Mesodermal cell (in vitro differentiated cells): ENCODE data around the gene RING1.

Experiments used
- H3K27ac ChIP-seq: 2 replicates; pipeline ENCODE4 v1.7.0; 2013; ENCODE audit warnings: mild to moderate bottlenecking, low read depth, low read length, moderate library complexity; ENCODE audit not compliant: severe bottlenecking
- H3K36me3 ChIP-seq: 2 replicates; pipeline ENCODE4 v1.7.1; 2013; ENCODE audit warnings: mild to moderate bottlenecking, low read length, moderate library complexity; ENCODE audit not compliant: control insufficient read depth, insufficient read depth
- H3K4me1 ChIP-seq: one replicate; pipeline ENCODE4 v1.7.1; 2013; ENCODE audit warnings: mild to moderate bottlenecking, low read length; ENCODE audit not compliant: insufficient read depth, control insufficient read depth, poor library complexity, severe bottlenecking
- H3K4me3 ChIP-seq: 2 replicates; pipeline ENCODE4 v1.7.0; 2013; ENCODE audit warnings: low read length, control low read depth, mild to moderate bottlenecking; ENCODE audit not compliant: insufficient read depth, poor library complexity, severe bottlenecking; ENCODE audit errors: extremely low read depth
- H3K9me3 ChIP-seq: 2 replicates; pipeline ENCODE4 v1.7.1; 2013; ENCODE audit warnings: mild to moderate bottlenecking, low read length, moderate library complexity; ENCODE audit not compliant: control insufficient read depth
- WGBS, 2 experiments: methylation state at CpG; one replicate each; pipeline ENCODE4 v1.1.5; 2013; ENCODE audit warnings: missing lambda C conversion rate in 2 of 2; ENCODE audit not compliant: insufficient coverage in 2 of 2; 5-methylcytosine and 5-hydroxymethylcytosine counted together

The RING1 gene

DNA sequence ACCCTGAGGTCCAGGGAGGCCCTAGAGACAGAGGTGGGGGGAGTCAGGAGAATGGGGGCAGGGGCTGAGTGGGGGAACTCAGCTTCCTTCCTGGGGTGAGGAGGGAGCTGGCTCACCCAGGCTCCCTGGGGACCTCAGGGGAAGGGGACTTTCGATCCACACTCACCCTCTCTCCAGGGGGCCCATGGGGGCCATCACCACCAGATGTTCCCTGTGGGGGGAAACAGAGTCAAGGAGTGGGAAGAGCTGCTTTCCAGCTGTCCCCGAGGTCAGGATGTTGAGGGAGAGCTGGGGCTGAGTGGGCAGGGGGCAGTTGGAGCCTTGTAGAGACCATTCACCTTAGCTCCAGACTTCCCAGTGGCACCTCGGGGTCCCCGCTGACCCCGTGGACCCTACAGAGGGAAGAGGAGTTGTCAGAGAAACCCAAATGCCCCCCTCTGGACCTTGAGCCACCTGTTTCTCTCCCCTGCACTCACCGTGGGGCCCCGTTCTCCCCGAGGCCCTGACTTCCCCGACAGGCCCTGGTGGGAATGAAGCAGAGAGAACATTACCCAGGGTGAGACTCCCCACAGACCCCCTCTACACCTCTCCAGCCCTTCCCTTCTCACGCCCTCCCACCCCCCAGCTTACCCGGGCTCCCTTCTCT lies 34.6 kb upstream of the RING1 start:
- WGBS, 2 experiments: 80 to 100% methylated on average over 2 to 3 of the region's 11 CpGs

DNA sequence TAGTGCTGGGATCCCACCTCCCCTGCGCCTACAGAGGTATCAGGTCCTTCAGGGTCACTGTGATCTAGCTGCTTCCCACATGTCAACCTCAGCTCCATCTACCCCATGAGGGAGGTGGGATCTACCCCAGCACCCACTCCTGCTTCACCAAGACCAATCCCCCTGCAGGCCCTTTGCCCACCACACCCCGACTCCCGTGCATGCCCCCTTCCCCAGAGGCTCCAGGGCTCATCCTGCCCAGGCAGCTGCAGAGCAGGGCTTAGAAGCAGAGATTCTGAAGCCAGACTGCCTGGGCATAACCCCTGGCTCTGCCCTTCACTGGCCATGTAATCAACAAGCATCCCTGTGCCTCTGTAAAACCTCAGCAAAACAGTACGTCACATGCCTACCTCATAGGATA lies 33.5 kb upstream of the RING1 start:
- no peaks in the 10 kb centered on the region for H3K4me1 ChIP-seq
- H3K4me3 ChIP-seq: no peak overlapping the region
- 90 to 97% methylated on average over 2 to 4 of the region's 4 CpGs for WGBS, 2 experiments
- no peaks in the 10 kb centered on the region for H3K36me3 ChIP-seq
- no peak overlapping the region for H3K27ac ChIP-seq
- no peaks in the 10 kb centered on the region for H3K9me3 ChIP-seq

More for the DNA sequence above, 34.6 kb upstream of the RING1 start:
- no peaks in the 10 kb centered on the region for H3K9me3 ChIP-seq
- H3K36me3 ChIP-seq: no peaks in the 10 kb centered on the region
- no peak overlapping the region for H3K27ac ChIP-seq
- H3K4me3 ChIP-seq: no peak overlapping the region
- H3K4me1 ChIP-seq: no peaks in the 10 kb centered on the region

DNA sequence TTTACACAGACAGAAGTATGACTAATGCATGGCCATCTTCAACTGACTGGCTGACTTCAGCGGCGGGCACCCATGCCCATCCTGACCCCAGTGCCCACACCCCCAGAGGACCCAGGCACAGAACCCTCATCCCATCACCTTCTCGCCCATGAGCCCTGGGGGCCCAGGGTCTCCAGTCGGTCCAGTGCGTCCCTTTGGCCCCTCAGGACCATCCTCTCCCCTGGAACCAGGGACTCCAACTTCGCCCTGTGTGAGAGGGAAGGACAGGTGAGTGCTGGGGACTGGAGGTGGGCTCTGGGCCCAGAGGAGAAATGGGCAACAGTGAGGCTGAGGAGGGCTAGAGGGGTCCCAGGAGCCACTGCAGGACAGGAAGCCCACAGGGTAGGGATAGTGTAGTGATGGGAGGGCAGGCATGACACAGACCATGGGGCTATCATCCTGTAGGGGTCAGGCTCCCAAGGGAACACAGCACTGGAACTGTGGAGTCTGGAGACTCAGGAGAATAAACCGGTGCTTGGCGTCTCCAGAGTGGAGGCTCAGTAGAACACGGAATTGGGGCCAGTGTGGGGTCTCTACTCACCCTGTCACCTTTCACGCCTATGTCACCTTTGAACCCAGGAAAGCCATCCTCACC lies 32.7 kb upstream of the RING1 start:
- Histone ChIP-seq H3K9me3 (no peaks in the 10 kb centered on the region), H3K36me3 (no peaks in the 10 kb centered on the region), H3K4me1 (no peaks in the 10 kb centered on the region), H3K4me3 (no peak overlapping the region), H3K27ac (no peak overlapping the region)
- 68 to 86% methylated on average over 5 to 6 of the region's 10 CpGs for WGBS, 2 experiments

DNA sequence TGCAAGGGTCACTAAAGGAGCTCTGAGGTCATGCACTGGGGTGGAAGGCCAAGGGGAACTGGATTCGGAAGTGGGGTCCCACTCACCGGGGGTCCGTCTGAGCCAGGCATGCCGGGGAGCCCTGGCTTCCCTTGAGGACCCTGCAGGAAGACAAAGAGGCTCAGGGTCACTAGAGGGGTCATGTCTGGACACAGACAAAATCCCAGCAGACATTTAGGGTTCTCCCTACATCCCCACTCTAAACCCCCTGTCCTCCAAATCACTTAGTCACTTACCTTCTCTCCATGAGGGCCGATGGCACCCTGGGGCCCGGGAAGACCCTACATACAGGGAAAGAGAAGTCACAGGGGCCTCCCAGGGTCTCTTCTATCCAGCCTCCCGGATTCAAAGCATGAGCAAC lies 31.4 kb upstream of the RING1 start:
- H3K27ac ChIP-seq: no peak overlapping the region
- 50 to 93% methylated on average over 1 to 6 of the region's 7 CpGs for WGBS, 2 experiments
- no peaks in the 10 kb centered on the region for H3K36me3 ChIP-seq
- H3K4me3 ChIP-seq: no peak overlapping the region
- no peaks in the 10 kb centered on the region for H3K9me3 ChIP-seq
- H3K4me1 ChIP-seq: no peaks in the 10 kb centered on the region

DNA sequence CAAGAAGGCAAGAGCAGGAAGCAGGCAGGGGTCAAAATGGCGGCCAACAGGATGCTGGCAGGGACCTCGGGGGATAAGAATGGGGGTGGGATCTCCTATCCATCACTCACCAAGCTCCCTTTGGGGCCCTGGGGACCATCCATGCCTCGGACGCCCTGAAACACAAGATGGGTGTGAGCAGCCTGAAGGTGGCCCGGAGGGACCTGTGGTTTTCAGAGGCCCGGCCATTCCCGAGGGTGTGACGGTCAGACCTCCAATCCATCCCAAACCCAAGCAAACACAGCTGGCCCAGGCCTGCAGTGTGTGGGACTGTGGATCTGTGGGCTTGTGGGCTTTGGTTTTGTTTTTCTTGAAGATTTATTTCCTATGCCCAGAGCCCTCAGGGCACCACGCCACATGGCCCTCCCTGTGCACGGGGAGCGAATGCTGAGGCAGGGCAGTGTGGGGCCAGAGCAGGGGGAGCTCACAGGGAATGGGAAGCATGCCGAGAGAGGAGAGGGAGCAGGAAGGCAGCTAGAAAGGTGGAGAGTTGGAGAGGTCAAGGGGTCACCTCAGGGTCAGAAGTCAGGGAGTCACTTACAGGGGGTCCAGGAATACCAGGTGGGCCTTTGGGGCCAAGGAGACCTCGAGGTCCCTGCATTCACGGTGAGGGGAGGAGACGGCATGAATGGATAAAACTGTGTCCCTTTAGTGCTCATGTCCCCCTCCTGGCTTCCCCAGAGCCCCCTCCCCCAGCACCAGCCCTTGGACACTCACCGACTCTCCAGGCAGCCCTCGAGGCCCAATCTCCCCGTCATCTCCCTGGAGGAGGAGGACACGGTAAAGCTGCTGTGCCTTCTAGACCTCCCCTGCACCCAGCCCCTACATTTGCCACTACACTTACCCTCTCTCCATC lies 30.5 kb upstream of the RING1 start:
- no peaks in the 10 kb centered on the region for H3K9me3 ChIP-seq
- H3K36me3 ChIP-seq: no peaks in the 10 kb centered on the region
- H3K4me1 ChIP-seq: no peaks in the 10 kb centered on the region
- WGBS, 2 experiments: 88 to 91% methylated on average over 12 to 16 of the region's 19 CpGs
- H3K4me3 ChIP-seq: no peak overlapping the region
- H3K27ac ChIP-seq: no peak overlapping the region

DNA sequence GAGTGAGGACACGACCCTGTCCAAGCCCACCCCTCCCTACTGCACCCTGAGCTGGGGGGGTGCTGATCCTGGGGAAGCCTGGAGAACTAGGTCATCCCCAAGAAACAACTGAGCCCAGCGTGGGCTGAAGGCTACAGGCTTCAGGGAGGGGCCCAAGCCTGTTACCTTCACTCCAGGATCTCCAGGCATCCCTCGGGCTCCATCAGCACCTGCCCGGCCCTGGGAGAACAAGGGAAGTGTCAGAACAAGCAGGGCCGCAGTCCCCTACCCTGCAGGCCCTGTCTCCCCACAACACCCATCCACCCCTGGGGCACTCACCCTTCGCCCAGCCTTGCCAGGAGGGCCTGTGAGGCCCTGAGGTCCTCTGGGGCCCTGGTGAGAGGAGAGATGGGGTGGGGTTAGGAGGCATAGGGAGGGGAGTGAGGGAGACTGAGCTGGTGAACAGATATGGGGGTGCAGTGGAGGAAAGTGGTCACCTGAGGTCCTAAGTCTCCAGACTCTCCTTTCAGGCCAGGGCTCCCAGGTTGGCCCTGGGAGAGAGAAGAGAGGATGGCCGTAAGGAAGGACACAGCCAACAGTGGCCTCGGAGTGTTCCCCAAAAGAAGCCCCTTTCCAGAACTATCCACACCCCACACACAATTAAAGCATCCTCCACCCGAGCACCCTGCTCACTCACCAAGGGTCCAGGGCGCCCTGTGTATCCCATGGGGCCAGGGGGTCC lies 29.4 kb upstream of the RING1 start:
- Histone ChIP-seq H3K36me3 (no peaks in the 10 kb centered on the region), H3K27ac (no peak overlapping the region)

DNA sequence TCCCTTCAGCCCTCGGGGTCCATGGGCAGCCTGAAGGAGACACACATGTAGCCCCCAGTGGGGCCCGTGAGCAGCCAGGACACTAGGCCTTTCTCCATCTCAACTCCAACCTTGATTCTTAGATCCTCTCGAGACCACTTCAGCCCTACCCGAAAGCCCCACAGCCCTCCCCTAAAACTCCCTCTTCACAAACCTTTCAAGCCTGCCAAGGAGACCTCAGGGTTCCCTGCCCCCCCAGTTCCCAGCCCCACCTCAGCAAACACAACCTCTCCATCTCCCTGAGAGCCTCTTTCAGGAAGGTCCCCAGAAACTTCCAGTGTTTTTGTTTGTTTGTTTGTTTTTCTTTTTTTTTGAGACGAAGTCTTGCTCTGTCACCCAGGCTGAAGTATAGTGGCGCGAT lies 27.2 kb upstream of the RING1 start:
- H3K27ac ChIP-seq: no peak overlapping the region
- no peaks in the 10 kb centered on the region for H3K36me3 ChIP-seq
- WGBS, 2 experiments: 83 to 92% methylated on average over 4 of the region's 7 CpGs
- no peaks in the 10 kb centered on the region for H3K4me1 ChIP-seq
- no peaks in the 10 kb centered on the region for H3K9me3 ChIP-seq
- no peak overlapping the region for H3K4me3 ChIP-seq

More for the DNA sequence above, 29.4 kb upstream of the RING1 start:
- no peaks in the 10 kb centered on the region for H3K4me1 ChIP-seq
- H3K4me3 ChIP-seq: no peak overlapping the region
- H3K9me3 ChIP-seq: no peaks in the 10 kb centered on the region
- 75 to 77% methylated on average over 3 to 5 of the region's 10 CpGs for whole genome bisulfite sequencing, 2 experiments

DNA sequence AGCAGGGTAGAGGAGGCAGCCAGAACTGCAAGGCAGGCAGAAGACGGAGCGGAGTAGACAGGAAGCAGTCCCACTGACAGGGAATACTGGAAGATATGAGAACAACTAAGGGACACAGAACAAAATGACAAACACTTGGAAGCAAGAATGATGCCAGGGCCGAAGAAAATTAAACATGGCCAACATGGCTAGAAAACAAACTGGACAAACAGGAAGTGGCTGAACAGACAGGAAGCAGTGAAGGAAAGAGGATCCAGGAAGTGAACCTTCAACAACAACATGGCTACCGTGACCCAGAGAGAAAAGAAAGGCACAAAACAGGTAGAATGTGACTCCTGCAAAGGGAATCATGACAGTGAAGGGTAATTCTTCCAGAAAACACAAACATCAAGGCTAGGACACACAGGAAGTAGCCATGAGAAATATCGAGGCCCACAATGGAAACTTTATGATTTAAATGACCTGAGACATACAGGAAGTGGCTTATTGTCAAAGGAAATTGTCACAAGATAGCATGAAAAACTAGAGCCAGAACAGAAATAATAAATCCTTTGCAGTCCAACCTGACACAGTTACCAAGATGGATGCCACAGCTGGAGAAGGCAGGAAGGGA lies 25.1 kb upstream of the RING1 start:
- Histone ChIP-seq H3K4me3 (no peak overlapping the region), H3K27ac (peak overlapping the region; percentile 10), H3K9me3 (no peaks in the 10 kb centered on the region), H3K36me3 (no peaks in the 10 kb centered on the region), H3K4me1 (no peaks in the 10 kb centered on the region)
- WGBS, 2 experiments: 95 to 100% methylated on average over 4 to 5 of the region's 5 CpGs

DNA sequence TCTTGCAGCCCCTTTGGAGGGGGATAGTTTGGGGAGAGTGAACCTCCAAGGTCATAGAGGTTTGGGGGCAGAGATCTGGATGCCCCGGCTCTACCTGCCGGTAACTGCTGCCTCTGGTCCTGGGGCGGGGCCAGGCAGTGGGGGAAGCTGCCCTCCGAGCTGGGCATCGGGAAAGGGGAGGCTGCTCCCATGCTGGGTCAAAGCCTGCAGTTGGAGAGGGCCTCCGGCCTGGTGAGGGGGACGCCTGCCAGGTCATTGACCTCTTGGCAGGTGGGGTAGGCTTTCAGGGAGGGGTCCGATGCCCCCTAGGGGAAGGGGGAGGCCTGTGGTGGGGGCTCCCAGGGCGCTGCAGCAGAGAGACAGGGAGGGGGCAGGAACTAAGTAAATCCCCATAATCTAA lies 23.1 kb upstream of the RING1 start:
- H3K4me1 ChIP-seq: no peaks in the 10 kb centered on the region
- no peak overlapping the region for H3K4me3 ChIP-seq
- no peaks in the 10 kb centered on the region for H3K9me3 ChIP-seq
- WGBS, 2 experiments: 70 to 72% methylated on average over 4 to 5 of the region's 9 CpGs
- H3K27ac ChIP-seq: no peak overlapping the region
- H3K36me3 ChIP-seq: no peaks in the 10 kb centered on the region

DNA sequence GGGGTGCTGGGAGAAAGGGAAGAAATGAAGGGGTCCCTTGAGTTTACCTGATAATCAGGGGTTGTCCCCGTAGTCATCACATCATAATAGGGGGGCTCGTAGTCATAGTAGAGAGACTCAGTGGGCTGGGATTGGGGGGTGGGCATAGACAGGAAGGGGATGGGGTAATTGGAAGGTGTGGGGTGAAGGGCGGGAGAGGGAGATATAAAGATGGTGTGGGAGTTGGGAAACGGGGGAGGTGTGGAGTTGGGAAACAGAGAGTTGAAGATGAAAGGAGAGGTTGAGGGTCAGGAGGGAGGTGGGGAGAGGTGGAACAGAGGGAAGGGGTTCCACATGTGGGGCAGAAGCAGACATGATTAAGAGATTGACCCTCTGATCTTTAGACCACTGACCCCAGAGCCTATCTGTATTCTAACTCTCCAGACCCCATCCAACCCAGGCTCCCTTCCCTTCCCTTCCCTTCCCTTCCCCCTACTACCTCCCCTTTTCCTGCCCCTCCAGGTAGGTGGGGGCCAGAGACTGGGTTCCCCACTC lies 22.6 kb upstream of the RING1 start:
- H3K4me3 ChIP-seq: no peak overlapping the region
- H3K9me3 ChIP-seq: no peaks in the 10 kb centered on the region
- no peaks in the 10 kb centered on the region for H3K4me1 ChIP-seq
- 68 to 69% methylated on average over 4 of the region's 4 CpGs for WGBS, 2 experiments
- no peak overlapping the region for H3K27ac ChIP-seq
- H3K36me3 ChIP-seq: no peaks in the 10 kb centered on the region
